HG03521 (cell line): ENCODE data around the gene SALL1.

Experiments
- ATAC-seq: cut with Tn5 transposase; IDR thresholded peaks from one replicate; pipeline ENCODE4 v1.9.1; 2021; ENCODE audit warnings: mild to moderate bottlenecking, moderate library complexity; ENCODE audit not compliant: unreplicated experiment

The SALL1 gene

GRCh38 chr16:51157698-51158097 lies 6.6 kb upstream of the SALL1 start:
- no peak for ATAC-seq

GRCh38 chr16:51156807-51157200 lies 5.7 kb upstream of the SALL1 start:
- ATAC-seq: no peak

GRCh38 chr16:51155820-51156806 lies 5.0 kb upstream of the SALL1 start:
- no peak for ATAC-seq

- no peak for ATAC-seq
Measured at GRCh38 chr16:51155199-51155607, 4.1 kb upstream of the SALL1 start.

GRCh38 chr16:51154271-51155171 lies 3.5 kb upstream of the SALL1 start:
- ATAC-seq: no peak

GRCh38 chr16:51153577-51154031 lies 2.5 kb upstream of the SALL1 start:
- no peak for ATAC-seq

GRCh38 chr16:51152691-51153576 lies 1.9 kb upstream of the SALL1 start:
- no peak for ATAC-seq

- no peak for ATAC-seq
Measured at GRCh38 chr16:51151961-51152663, 1.0 kb upstream of the SALL1 start.

GRCh38 chr16:51151435-51151960 lies 428 bp upstream of the SALL1 start:
- no peak for ATAC-seq

- no peak for ATAC-seq
Measured at GRCh38 chr16:51150165-51150887, 744 bp downstream of the SALL1 start.

- no peak for ATAC-seq
Measured at GRCh38 chr16:51149721-51150164, 1.3 kb downstream of the SALL1 start.

- no peak for ATAC-seq
Measured at GRCh38 chr16:51149251-51149661, 1.8 kb downstream of the SALL1 start.

GRCh38 chr16:51148678-51149228 lies 2.3 kb downstream of the SALL1 start:
- ATAC-seq: no peak

- no peak for ATAC-seq
Measured at GRCh38 chr16:51147776-51148677, 3.0 kb downstream of the SALL1 start.

GRCh38 chr16:51146256-51146924 lies 4.7 kb downstream of the SALL1 start:
- ATAC-seq: no peak

GRCh38 chr16:51144203-51144602 lies 6.9 kb downstream of the SALL1 start:
- no peak for ATAC-seq
